Placental pericyte (primary cell): ENCODE results near the gene SH3RF2. TPM values are rescaled to one million over a fixed set of nuclear protein-coding genes. Genes with fewer than 3 reads are reported as not detected.

Source experiments
- total RNA-seq: library from RNA; depleted of rRNA; stranded (reverse); fragments of >200 nt; gene quantifications from 2 replicates; pipeline ENCODE4 v1.2.3, GENCODE V29; 2012

The SH3RF2 gene
- total RNA-seq = 4.2 and 4.7 TPM in 2 replicates

DNA sequence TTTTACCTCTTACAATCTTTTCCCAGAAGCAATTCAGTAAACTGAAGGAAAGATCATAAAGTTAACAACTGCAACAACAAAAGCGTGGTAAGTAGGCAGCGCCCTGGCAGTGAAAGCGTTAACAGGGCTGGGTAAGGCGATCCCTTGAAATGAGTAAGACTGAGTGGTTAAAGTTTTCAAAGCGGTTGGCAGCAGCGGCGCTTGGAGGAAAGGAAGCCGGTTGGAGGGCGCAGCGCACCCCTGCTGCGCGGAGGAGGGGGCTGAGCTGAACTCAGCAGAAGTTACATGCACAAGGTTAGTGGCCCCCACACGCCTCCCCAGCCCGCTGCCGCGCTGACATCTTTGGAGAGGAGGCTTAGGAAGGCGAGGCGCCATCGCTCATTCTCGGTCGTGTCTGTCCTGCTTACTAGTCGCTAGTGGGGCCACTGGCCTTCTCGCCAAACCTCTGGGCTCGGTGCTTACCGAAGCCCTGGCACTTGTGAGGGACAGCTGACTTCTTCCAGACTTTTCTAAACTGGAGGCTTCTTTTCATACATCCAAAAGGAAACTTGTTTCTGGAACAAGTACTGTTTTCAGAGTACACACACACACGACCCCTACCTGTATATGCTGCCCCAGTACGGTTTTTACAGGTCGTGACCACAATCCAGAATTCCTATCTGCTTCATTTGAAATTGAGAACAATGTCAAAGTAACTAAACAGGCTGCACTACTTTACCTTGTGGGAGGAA lies at the start of gene SH3RF2:
Gene SH3RF2, plus strand, starts transcription at position 178 of the 731 bp plus-strand sequence. CDS start 1,351 bp downstream, outside the sequence.

GRCh38 chr5:146105477-146105876 lies 169.1 kb downstream of the SH3RF2 start, which contains the start of gene PLAC8L1:
Gene PLAC8L1 (minus strand): TSS chr5:146105577. CDS start chr5:146104311, 1,266 bp downstream.

Other genes starting within 250 kb of the SH3RF2 start
- 10.5 and 13.7 TPM in 2 replicates for gene PRELID2, start 101.2 kb upstream of the SH3RF2 start, total RNA-seq
- not detected in 2 replicates for gene GRXCR2, start 63.6 kb upstream of the SH3RF2 start, total RNA-seq
- not detected in 2 replicates for gene PLAC8L1, start 169.0 kb downstream of the SH3RF2 start, total RNA-seq
- 93.3 and 150 TPM in 2 replicates for gene LARS1, start 246.1 kb downstream of the SH3RF2 start, total RNA-seq